Measurements from ENCODE around the gene RAPGEF4. TPM values are rescaled to one million over a fixed set of nuclear protein-coding genes. Genes with fewer than 3 reads are reported as not detected.
"Not testable (repeated sequence)": the region's sequence is repeated elsewhere in the genome, so short reads cannot be mapped to it uniquely, and the experiment has no call there.

RAPGEF4 gene
- total and polyA plus RNA-seq, 8 donors = 3.6 to 23.7 (median 9.8) TPM; not detected in 1

GRCh38 chr2:173034143-173034542, 298.5 kb downstream of the RAPGEF4 start:
- peaks cover 8 to 28% (median 19%) of the 10 kb centered on the region in 4 donors for H3K4me1 ChIP-seq
- no peak overlapping the region for H3K4me3 ChIP-seq
- no peak for TF ChIP-seq POLR2AphosphoS5 (IDR thresholded peaks at IDR 0.05)
- no peak for TF ChIP-seq POLR2A (IDR thresholded peaks at IDR 0.05)
- no peak for TF ChIP-seq EP300 (IDR thresholded peaks at IDR 0.05)
- TF ChIP-seq CTCF (IDR thresholded peaks at IDR 0.05) = no peak
- WGBS, 5 donors = 77 to 80% (median 79%) methylated on average over 7 of the region's 7 CpGs
- intact Hi-C loops (cut with DNase I; ENCODE audit: low total_unique reads) = no loop called here
- no peak overlapping the region for H3K27ac ChIP-seq
- DNase-seq = no peak
- H3K36me3 ChIP-seq = no peaks in the 10 kb centered on the region
- H3K9me3 ChIP-seq = no peaks in the 10 kb centered on the region
- no peaks in the 10 kb centered on the region for H3K27me3 ChIP-seq

- TF ChIP-seq CTCF (IDR thresholded peaks at IDR 0.05) = no peak
- TF ChIP-seq EP300 (IDR thresholded peaks at IDR 0.05) = no peak
- TF ChIP-seq POLR2A (IDR thresholded peaks at IDR 0.05) = no peak
- TF ChIP-seq POLR2AphosphoS5 (IDR thresholded peaks at IDR 0.05) = no peak
- no peaks in the 10 kb centered on the region for H3K36me3 ChIP-seq
- H3K4me1 ChIP-seq = peaks cover 8 to 28% (median 18%) of the 10 kb centered on the region in 4 donors
- WGBS, 5 donors = 29 to 50% (median 37%) methylated on average over 12 of the region's 12 CpGs
- H3K27ac ChIP-seq = peak overlapping the region in 1 of 5 donors; percentile 52
- no peaks in the 10 kb centered on the region for H3K27me3 ChIP-seq
- H3K4me3 ChIP-seq = no peak overlapping the region
- no peaks in the 10 kb centered on the region for H3K9me3 ChIP-seq
- intact Hi-C loops (cut with DNase I; ENCODE audit: low total_unique reads) = no loop called here
- DNase-seq = no peak
Observed at GRCh38 chr2:173037245-173038120, 301.8 kb downstream of the RAPGEF4 start.

DNA sequence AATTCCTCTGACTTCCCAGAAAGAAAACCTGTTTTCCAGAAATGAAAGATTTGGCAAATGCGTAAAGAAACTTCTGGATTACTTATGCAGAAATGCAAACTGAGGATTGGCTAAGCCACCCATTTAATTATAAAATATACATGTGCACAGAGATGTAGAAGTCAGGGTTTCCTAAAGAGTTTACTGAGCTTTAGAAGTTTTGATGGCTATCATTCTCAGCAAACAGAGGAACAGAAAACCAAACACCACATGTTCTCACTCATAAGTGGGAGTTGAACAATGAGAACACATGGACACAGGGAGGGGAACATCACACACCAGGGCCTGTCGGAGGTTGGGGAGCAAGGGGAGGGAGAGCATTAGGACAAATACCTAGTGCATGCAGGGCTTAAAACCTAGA, 302.6 kb downstream of the RAPGEF4 start:
- H3K27ac ChIP-seq; DNase-seq; intact Hi-C loops (cut with DNase I; ENCODE audit: low total_unique reads); H3K36me3 ChIP-seq; H3K27me3 ChIP-seq; H3K4me3 ChIP-seq; H3K9me3 ChIP-seq: not testable (repeated sequence)
- 33 to 57% (median 53%) methylated on average over 2 of the region's 2 CpGs for WGBS, 5 donors
- H3K4me1 ChIP-seq = peaks cover 8 to 28% (median 18%) of the 10 kb centered on the region in 4 donors

DNA sequence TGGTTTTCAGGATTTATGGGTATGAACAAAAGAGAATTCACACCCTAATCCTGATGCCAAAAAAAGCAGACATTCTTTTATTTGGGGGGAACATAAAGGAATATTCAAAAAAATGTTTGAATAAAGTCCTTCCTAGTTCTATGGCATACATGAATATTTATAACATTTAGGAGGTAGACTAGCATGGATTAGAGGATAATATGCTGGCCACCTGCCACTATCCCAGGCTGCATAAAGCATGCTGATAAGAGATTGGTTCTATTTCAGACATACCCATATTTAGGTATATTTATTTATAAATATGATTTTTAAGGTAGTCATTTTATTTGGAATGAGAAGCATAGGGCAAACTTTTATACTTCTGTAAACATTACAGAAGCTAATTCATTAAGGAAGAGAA, 305.1 kb downstream of the RAPGEF4 start:
- intact Hi-C loops (cut with DNase I; ENCODE audit: low total_unique reads) = no loop called here
- Histone ChIP-seq H3K4me1 (peaks cover 12 to 28% (median 21%) of the 10 kb centered on the region in 4 donors), H3K4me3 (no peak overlapping the region), H3K27ac (no peak overlapping the region), H3K27me3 (no peaks in the 10 kb centered on the region), H3K36me3 (no peaks in the 10 kb centered on the region), H3K9me3 (no peaks in the 10 kb centered on the region)
- TF ChIP-seq POLR2AphosphoS5 (IDR thresholded peaks at IDR 0.05) = no peak
- no peak for TF ChIP-seq EP300 (IDR thresholded peaks at IDR 0.05)
- no peak for TF ChIP-seq POLR2A (IDR thresholded peaks at IDR 0.05)
- TF ChIP-seq CTCF (IDR thresholded peaks at IDR 0.05) = no peak
- DNase-seq = no peak

GRCh38 chr2:173043476-173043875, 307.8 kb downstream of the RAPGEF4 start:
- H3K36me3 ChIP-seq = no peaks in the 10 kb centered on the region
- H3K4me3 ChIP-seq = no peak overlapping the region
- WGBS, 5 donors = 69 to 93% (median 83%) methylated on average over 8 of the region's 8 CpGs
- no peaks in the 10 kb centered on the region for H3K9me3 ChIP-seq
- intact Hi-C loops (cut with DNase I; ENCODE audit: low total_unique reads) = no loop called here
- DNase-seq = peak in 1 of 2 donors; percentile 51
- H3K27me3 ChIP-seq = no peaks in the 10 kb centered on the region
- H3K4me1 ChIP-seq = peaks cover 4 to 17% (median 5%) of the 10 kb centered on the region in 4 donors
- TF ChIP-seq CTCF (IDR thresholded peaks at IDR 0.05) (no peak), POLR2A (IDR thresholded peaks at IDR 0.05) (no peak), POLR2AphosphoS5 (IDR thresholded peaks at IDR 0.05) (no peak)
- no peak overlapping the region for H3K27ac ChIP-seq

Data from stomach (tissue), 9 donors.